HEK293 (cell line): ENCODE measurements around the gene TSC22D1.
A peak's percentile ranks its signal among the peaks of the same experiment; 100 is the strongest.

Experiments
- CTCF ChIA-PET: fragments of 350-600 bp; formaldehyde crosslinking; extraction: SDS; loops from one replicate; lab custom pipeline; 2021; ENCODE audit warnings: antibody characterized with exemption; lab: Yijun Ruan, JAX
- POLR2A ChIA-PET: fragments of 300-600 bp; formaldehyde crosslinking; extraction: SDS; loops from one replicate; lab custom pipeline; 2020; ENCODE audit warnings: antibody characterized with exemption, inconsistent platforms; lab: Yijun Ruan, JAX
- H3K27ac ChIP-seq: fragments of 200-500 bp; sonication (Bioruptor generic); 2 replicates; pipeline ENCODE4 v1.5.1; 2014; ENCODE audit warnings: low read depth, low read length, control low read depth, inconsistent platforms; ENCODE audit errors: extremely low read depth
- H3K36me3 ChIP-seq, 2 experiments: fragments of 200-500 bp in 1 of 2; sonication (Bioruptor generic) in 1 of 2; 1 replicate in 1 of 2; 2 replicates in 1 of 2; pipeline ENCODE4 v1.5.1; 2014 to 2017; ENCODE audit warnings: inconsistent platforms in 2 of 2, low read length in 2 of 2; ENCODE audit not compliant: control insufficient read depth in 2 of 2, insufficient read depth in 1 of 2
- H3K4me1 ChIP-seq: fragments of 200-500 bp; sonication (Bioruptor generic); 2 replicates; pipeline ENCODE4 v1.5.1; 2014; ENCODE audit warnings: mild to moderate bottlenecking, low read length, inconsistent platforms; ENCODE audit not compliant: control insufficient read depth, insufficient read depth
- H3K4me3 ChIP-seq: 2 replicates; pipeline ENCODE4 v1.5.1; 2011; ENCODE audit warnings: low read depth, mild to moderate bottlenecking, control low read depth, low read length, moderate library complexity
- H3K9me3 ChIP-seq: fragments of 200-500 bp; sonication (Bioruptor generic); 2 replicates; pipeline ENCODE4 v1.5.1; 2014; ENCODE audit warnings: low read depth, low read length, inconsistent platforms; ENCODE audit not compliant: control insufficient read depth, insufficient read depth
- HOXC10 ChIP-seq: sonication (generic); formaldehyde crosslinking; IDR thresholded peaks from 2 replicates; pipeline ENCODE4 v1.8.1; 2023; ENCODE audit warnings: mild to moderate bottlenecking, missing genetic modification reagents
- IKZF3 ChIP-seq: fragments of 450-650 bp; IDR thresholded peaks from 2 replicates; pipeline ENCODE4 v1.5.0; 2018; ENCODE audit warnings: missing biosample characterization, mild to moderate bottlenecking, missing genetic modification characterization, moderate library complexity
- ZBTB20 ChIP-seq: fragments of 450-650 bp; formaldehyde crosslinking; IDR thresholded peaks from 2 replicates; pipeline ENCODE4 v1.5.1; 2016; ENCODE audit warnings: missing biosample characterization, missing genetic modification characterization
- ZBTB26 ChIP-seq: fragments of 450-650 bp; formaldehyde crosslinking; optimal IDR thresholded peaks from 2 replicates; pipeline ENCODE3; 2016; ENCODE audit warnings: missing biosample characterization, mild to moderate bottlenecking, missing genetic modification characterization
- ZBTB49 ChIP-seq: fragments of 450-650 bp; formaldehyde crosslinking; IDR thresholded peaks from 2 replicates; pipeline ENCODE4 v1.5.1; 2016; ENCODE audit warnings: missing biosample characterization, missing genetic modification characterization, low read depth
- ZEB2 ChIP-seq: fragments of 450-650 bp; formaldehyde crosslinking; IDR thresholded peaks from 2 replicates; pipeline ENCODE4 v1.5.1; 2016; ENCODE audit warnings: missing biosample characterization, missing genetic modification characterization
- ZFHX2 ChIP-seq: fragments of 450-650 bp; formaldehyde crosslinking; conservative IDR thresholded peaks from 2 replicates; pipeline ENCODE4 v1.5.1; 2016; ENCODE audit warnings: missing biosample characterization, missing genetic modification characterization
- ZNF112 ChIP-seq: fragments of 450-650 bp; formaldehyde crosslinking; IDR thresholded peaks from 2 replicates; pipeline ENCODE4 v1.5.0; 2017; ENCODE audit warnings: missing biosample characterization, missing genetic modification characterization
- ZNF114 ChIP-seq: fragments of 450-650 bp; formaldehyde crosslinking; IDR thresholded peaks from 2 replicates; pipeline ENCODE4 v1.5.0; 2017; ENCODE audit warnings: missing biosample characterization, missing genetic modification characterization
- ZNF16 ChIP-seq: fragments of 450-650 bp; formaldehyde crosslinking; IDR thresholded peaks from 2 replicates; pipeline ENCODE4 v1.5.1; 2016; ENCODE audit warnings: low read depth, missing biosample characterization, missing genetic modification characterization
- ZNF169 ChIP-seq: fragments of 450-650 bp; formaldehyde crosslinking; IDR thresholded peaks from 2 replicates; pipeline ENCODE4 v1.5.1; 2016; ENCODE audit warnings: missing biosample characterization, missing genetic modification characterization
- ZNF19 ChIP-seq: fragments of 450-650 bp; formaldehyde crosslinking; IDR thresholded peaks from 2 replicates; pipeline ENCODE4; 2016; ENCODE audit warnings: missing biosample characterization, missing genetic modification characterization, low read depth
- ZNF24 ChIP-seq: fragments of 450-650 bp; formaldehyde crosslinking; IDR thresholded peaks from 2 replicates; pipeline ENCODE4 v1.5.1; 2016; ENCODE audit warnings: missing biosample characterization, missing genetic modification characterization
- ZNF324 ChIP-seq: fragments of 450-650 bp; formaldehyde crosslinking; IDR thresholded peaks from 2 replicates; pipeline ENCODE4 v1.5.1; 2016; ENCODE audit warnings: missing biosample characterization, missing genetic modification characterization
- ZNF585B ChIP-seq: fragments of 450-650 bp; formaldehyde crosslinking; IDR thresholded peaks from 2 replicates; pipeline ENCODE4 v1.5.1; 2016; ENCODE audit warnings: missing biosample characterization, missing genetic modification characterization
- ZNF596 ChIP-seq: fragments of 450-650 bp; IDR thresholded peaks from 2 replicates; pipeline ENCODE4 v1.5.0; 2018; ENCODE audit warnings: missing biosample characterization, mild to moderate bottlenecking, missing genetic modification characterization, moderate library complexity
- ZNF629 ChIP-seq: fragments of 450-650 bp; formaldehyde crosslinking; IDR thresholded peaks from 2 replicates; pipeline ENCODE4 v1.5.1; 2017; ENCODE audit warnings: missing biosample characterization, missing genetic modification characterization
- ZNF677 ChIP-seq: fragments of 450-650 bp; IDR thresholded peaks from 2 replicates; pipeline ENCODE4 v1.5.0; 2018; ENCODE audit warnings: missing biosample characterization, mild to moderate bottlenecking, missing genetic modification characterization, moderate library complexity
- ZNF76 ChIP-seq: fragments of 450-650 bp; formaldehyde crosslinking; IDR thresholded peaks from 2 replicates; pipeline ENCODE4; 2016; ENCODE audit warnings: low read depth, missing biosample characterization, missing genetic modification characterization, borderline replicate concordance
- ZNF791 ChIP-seq: fragments of 450-650 bp; formaldehyde crosslinking; IDR thresholded peaks from 2 replicates; pipeline ENCODE4 v1.5.1; 2016; ENCODE audit warnings: missing biosample characterization, missing genetic modification characterization
- TF ChIP-seq, protein P1 (sequence below): fragments of 450-650 bp; formaldehyde crosslinking; IDR thresholded peaks from 2 replicates; pipeline ENCODE4 v1.5.1; 2016; ENCODE audit warnings: missing biosample characterization, missing genetic modification characterization
- TF ChIP-seq, protein P2 (sequence below): fragments of 450-650 bp; formaldehyde crosslinking; IDR thresholded peaks from 2 replicates; pipeline ENCODE4 v1.5.1; 2016; ENCODE audit warnings: missing biosample characterization, missing genetic modification characterization, borderline replicate concordance

The TSC22D1 gene

DNA sequence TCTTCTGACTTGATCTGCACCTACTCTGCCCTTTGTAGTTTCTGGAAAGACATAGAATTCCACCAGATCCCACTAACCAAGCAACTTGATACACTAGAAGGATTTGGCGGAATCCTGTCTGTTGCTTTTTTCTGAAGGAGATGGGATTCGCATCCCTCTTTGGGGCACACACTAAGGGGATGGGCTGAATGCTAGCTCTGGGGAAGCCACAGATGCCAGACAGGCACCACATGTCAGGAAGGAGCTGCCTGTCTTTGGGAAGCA, 150.4 kb downstream of the TSC22D1 start (continued):
- no peak for TF ChIP-seq ZNF677 (tag by site-specific recombination)

GRCh38 chr13:44425041-44425814, 150.9 kb downstream of the TSC22D1 start:
- ChIA-PET CTCF (no interaction called here), POLR2A (no interaction called here)
- TF ChIP-seq ZNF596 (tag by site-specific recombination) (peak; percentile 84), ZEB2 (tag by site-specific recombination) (no peak), ZNF585B (tag by site-specific recombination) (peak; percentile 48), ZNF76 (tag by site-specific recombination) (no peak), ZNF114 (tag by site-specific recombination) (no peak), ZBTB26 (tag by site-specific recombination) (no peak), ZNF19 (tag by site-specific recombination) (no peak), ZNF169 (tag by site-specific recombination) (no peak)
- TF ChIP-seq, protein P1, sequence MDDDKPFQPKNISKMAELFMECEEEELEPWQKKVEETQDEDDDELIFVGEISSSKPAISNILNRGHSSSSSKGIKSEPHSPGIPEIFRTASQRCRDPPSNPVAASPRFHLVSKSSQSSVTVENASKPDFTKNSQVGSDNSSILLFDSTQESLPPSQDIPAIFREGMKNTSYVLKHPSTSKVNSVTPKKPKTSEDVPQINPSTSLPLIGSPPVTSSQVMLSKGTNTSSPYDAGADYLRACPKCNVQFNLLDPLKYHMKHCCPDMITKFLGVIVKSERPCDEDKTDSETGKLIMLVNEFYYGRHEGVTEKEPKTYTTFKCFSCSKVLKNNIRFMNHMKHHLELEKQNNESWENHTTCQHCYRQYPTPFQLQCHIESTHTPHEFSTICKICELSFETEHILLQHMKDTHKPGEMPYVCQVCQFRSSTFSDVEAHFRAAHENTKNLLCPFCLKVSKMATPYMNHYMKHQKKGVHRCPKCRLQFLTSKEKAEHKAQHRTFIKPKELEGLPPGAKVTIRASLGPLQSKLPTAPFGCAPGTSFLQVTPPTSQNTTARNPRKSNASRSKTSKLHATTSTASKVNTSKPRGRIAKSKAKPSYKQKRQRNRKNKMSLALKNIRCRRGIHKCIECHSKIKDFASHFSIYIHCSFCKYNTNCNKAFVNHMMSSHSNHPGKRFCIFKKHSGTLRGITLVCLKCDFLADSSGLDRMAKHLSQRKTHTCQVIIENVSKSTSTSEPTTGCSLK (tag by site-specific recombination): no peak
- TF ChIP-seq, protein P2, sequence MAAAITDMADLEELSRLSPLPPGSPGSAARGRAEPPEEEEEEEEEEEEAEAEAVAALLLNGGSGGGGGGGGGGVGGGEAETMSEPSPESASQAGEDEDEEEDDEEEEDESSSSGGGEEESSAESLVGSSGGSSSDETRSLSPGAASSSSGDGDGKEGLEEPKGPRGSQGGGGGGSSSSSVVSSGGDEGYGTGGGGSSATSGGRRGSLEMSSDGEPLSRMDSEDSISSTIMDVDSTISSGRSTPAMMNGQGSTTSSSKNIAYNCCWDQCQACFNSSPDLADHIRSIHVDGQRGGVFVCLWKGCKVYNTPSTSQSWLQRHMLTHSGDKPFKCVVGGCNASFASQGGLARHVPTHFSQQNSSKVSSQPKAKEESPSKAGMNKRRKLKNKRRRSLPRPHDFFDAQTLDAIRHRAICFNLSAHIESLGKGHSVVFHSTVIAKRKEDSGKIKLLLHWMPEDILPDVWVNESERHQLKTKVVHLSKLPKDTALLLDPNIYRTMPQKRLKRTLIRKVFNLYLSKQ (tag by site-specific recombination): no peak
- H3K9me3 ChIP-seq: no peaks in the 10 kb centered on the region
- H3K4me1 ChIP-seq: no peaks in the 10 kb centered on the region
- H3K27ac ChIP-seq: no peak overlapping the region
- no peak overlapping the region for H3K4me3 ChIP-seq
- H3K36me3 ChIP-seq: no peaks in the 10 kb centered on the region

GRCh38 chr13:44423824-44424223, 152.3 kb downstream of the TSC22D1 start:
- H3K36me3 ChIP-seq: no peaks in the 10 kb centered on the region
- no peak overlapping the region for H3K4me3 ChIP-seq
- no peaks in the 10 kb centered on the region for H3K9me3 ChIP-seq
- CTCF ChIA-PET: no interaction called here
- no peak for TF ChIP-seq ZNF324 (tag by site-specific recombination)
- no peak for TF ChIP-seq ZNF112
- no peak for TF ChIP-seq IKZF3 (tag by site-specific recombination)
- no peak for TF ChIP-seq ZNF16 (tag by site-specific recombination)
- TF ChIP-seq ZNF76 (tag by site-specific recombination): no peak
- no peak for TF ChIP-seq HOXC10 (CRISPR knock-in tag)
- no peak for TF ChIP-seq ZNF585B (tag by site-specific recombination)
- no peak for TF ChIP-seq ZBTB26 (tag by site-specific recombination)
- no peak for TF ChIP-seq ZBTB49
- TF ChIP-seq ZFHX2 (tag by site-specific recombination): no peak
- TF ChIP-seq ZNF24: no peak
- no peak for TF ChIP-seq ZNF791
- TF ChIP-seq ZNF629 (tag by site-specific recombination): no peak
- no peak for TF ChIP-seq ZBTB20 (tag by site-specific recombination)
- H3K27ac ChIP-seq: no peak overlapping the region
- no peaks in the 10 kb centered on the region for H3K4me1 ChIP-seq
- POLR2A ChIA-PET: no interaction called here
